HPDE6-E6E7 (cell line): ENCODE results near the gene NHLRC1.
"Not testable (repeated sequence)": the region's sequence is repeated elsewhere in the genome, so short reads cannot be mapped to it uniquely, and the experiment has no call there.

ENCODE experiments used
- DNase-seq: peaks from one replicate; pipeline ENCODE4 v3.0.0; 2011; ENCODE audit warnings: missing footprints; ENCODE audit errors: extremely low spot score

The NHLRC1 gene

DNA sequence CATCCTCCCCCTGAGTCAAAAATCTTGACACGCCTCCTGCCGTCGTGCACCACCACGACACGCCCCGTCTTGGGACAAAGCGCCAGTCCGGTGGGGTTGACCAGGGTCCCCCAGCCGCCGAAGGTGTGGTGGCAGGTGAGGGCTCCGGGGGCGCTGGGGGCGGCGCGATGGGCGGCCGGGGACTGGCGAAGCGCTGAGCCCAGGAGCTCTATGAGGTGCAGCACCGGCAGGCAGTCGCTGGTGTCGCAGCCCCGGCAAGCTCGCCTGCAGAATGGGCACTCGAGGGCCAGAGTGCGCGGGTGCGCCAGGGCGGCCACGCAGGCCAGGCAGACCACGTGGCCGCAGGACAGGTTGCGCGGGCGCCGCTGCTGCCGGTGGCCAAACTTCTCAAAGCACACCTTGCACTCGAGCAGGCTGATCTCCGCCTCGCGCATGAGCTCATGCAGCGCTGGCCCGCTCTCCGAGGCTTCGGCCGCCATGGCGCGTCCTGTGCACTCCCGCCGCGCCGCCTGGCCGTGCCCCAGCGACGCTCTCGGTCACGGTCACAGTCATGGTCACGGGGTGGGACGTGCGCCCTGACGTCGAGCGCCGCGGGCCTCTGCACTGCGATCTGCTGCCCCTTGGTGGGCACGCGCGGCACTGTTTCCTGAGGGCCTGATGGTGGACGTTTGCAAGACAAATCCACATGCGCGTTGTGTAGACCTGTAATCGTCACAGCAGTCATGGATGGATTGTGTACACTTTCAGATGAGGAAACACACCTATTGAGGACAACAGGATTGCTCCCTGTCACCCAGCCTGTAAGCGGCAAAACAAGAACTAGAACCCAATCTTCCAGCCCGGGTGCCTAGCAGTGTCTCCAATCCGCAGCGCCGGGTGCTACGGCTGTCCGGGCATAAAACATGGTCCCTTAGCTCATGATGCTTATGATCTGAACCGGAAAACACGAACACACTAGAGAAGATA, at the start of gene NHLRC1:
NHLRC1 (minus strand) TSS at position 550 of the 966 bp plus-strand sequence; CDS start at position 479, 71 bp downstream.
- DNase-seq: peak; percentile 81

DNA sequence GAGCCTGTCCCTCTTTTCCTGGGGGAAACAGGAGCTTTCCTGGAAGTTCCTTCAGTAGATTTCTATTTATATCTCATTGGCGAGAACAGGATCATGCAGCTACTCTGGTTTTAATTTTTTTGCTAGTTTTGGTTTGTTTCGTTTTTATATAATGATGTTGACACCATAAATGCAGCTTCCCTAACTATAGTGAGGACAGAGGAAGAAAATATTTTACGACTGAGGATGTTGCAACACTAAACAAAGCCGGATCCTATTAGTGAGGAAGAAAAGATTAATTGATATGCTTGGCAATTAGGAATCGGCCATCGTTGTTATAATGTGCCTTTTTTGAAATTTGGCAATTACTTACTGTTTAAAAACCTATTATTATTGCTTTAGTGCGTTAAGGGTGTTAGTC, 49.4 kb upstream of the NHLRC1 start:
- DNase-seq: no peak

DNA sequence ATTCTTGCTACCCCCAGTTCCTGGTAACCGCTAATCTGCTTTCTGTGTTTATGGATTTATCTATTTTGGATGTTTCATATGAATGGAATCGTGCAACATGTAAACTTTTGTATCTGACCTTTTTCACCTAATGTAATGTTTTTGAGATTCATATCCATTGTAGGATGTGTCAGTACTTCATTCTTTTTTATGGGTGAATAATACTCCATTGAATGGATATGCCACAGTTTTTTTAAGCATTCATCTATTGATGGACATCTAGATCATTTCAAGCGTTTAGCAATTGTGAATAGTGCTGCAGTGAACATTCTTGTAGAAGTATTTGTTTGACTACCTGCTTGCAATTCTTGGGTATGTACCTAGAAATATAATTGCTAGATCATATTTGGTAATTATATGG, 45.8 kb upstream of the NHLRC1 start:
- no peak for DNase-seq

DNA sequence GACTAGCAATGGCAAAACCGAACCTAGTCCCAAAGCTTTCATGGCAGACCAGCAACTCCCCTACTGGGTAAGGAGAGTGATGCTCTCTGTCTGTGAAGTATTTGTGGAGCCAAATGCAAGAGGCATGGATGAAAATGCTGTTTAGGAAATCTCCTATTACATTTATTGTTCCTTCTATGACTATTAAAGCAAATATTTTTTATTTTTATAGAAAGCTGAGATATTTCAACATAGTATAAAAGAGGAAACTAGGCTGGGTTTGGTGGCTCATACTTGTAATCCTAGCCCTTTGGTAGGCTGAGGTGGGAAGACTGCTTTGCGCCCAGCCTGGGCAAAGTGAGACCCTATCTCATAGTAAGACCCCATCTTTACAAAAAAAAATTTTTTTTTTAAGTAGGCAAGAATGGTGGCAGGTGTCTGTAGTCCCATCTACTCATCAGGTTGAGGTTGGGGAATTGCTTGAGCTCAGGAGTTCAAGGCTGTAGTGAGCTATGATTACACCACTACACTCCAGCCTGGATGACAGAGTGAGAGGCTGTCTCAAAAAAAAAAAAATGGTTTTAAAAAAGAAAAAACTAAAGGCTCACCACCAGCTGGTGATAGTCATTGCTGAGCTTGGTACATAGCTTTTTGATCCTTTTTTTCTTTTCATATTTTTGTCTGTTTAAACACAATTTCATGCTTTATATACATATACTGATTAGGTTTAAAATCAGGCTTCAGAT, 44.0 kb upstream of the NHLRC1 start:
- DNase-seq: no peak

DNA sequence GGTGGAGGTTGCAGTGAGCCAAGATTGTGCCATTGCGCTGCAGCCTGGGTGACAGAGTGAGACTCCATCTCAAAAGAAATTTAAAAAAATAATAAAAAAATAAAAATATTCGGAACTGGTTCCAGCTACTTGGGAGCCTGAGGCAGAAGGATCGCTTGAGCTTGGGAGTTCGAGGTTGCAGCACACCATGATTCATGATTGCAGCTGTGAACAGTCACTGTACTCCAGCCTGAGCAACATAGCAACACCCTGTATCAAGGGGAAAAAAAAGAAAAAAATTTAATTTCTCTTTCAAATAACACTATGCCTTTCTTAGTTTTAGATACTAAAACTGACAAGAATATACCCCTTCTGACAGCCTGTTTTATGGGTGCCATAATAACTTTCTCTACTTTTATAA, 43.3 kb upstream of the NHLRC1 start:
- DNase-seq: no peak

DNA sequence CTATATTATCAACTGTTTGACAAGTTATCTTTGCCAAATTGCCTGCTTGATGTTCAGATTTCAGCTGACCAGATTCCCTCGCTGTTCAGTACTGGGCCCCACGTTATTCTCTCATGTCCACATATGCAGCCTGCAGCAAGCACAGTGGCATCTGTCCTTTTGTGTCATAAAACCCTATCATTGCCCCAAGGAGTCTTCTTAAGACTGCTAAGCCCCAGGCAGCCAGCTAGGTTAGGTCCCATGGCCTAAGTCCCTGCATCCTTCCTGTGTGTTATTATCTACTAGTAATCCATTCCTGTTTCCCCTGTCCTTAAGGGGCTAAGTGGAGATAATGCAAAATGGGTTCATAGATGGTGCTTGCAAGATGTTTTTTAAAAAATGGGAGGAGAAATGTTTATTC, 39.9 kb upstream of the NHLRC1 start:
- no peak for DNase-seq

DNA sequence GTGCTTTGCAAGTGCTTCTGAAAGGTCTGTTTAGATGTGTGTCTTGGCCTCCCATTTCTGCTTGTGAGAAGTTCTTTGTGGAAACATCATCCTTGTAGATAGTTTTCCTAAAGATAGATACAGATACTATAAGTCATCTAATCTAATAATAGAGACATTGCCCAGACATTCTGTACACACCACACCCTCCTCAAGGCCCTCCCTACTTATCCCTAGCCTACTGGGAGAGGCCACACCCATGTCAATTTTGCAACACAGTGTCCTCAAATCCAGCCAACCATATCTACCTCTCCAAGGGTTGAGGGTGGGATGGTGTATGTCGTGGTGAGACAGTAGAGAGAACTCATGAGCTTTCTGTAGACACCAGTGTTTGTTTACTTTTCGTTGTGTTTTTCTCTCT, 39.0 kb upstream of the NHLRC1 start:
- DNase-seq: no peak

DNA sequence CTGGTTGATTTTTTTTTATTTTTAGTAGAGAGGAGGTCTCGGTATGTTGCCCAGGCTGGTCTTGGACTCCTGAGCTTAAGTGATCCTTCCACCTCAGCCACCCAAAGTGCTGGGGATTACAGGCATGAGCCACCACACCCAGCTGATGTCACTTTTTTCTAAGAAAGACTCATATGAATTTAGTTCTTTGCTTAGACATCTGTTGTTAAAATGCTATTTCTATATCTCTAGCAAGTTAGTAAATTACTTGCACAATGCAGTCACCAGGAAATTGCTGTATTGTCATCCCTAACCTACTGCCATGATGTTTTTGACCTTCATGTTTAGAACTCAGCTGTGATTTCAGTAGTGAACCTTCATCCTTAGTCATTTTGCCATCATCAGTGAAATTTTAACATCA, 38.4 kb upstream of the NHLRC1 start:
- DNase-seq: no peak

DNA sequence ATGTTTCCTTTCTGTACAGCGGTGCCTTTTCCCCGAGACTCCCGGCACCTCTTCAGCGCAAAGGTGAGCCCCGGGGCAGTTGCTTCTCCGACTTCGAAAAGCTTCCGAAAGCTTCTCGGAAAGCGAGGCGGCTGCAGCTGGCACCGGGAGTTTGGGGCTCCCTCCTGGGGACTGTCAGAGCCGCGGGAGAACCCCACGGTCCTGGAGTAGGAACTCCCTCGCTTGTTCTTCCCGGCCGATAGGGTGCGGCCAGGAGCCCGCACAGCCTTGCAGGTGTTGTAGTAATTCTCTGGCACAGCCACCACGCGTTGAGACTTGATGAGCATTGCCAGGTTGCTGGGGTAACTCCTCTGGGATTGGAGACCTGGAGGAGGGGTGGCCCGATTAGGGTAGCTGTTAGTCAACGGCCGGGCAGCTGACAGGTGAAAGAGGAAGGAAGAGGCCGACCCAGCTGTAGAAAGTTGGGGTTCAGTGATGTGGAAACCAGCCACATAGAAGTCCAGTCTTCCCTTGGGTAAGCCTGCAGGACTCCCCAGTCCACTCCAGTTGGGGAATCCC, 33.5 kb upstream of the NHLRC1 start:
- peak; percentile 91 for DNase-seq

DNA sequence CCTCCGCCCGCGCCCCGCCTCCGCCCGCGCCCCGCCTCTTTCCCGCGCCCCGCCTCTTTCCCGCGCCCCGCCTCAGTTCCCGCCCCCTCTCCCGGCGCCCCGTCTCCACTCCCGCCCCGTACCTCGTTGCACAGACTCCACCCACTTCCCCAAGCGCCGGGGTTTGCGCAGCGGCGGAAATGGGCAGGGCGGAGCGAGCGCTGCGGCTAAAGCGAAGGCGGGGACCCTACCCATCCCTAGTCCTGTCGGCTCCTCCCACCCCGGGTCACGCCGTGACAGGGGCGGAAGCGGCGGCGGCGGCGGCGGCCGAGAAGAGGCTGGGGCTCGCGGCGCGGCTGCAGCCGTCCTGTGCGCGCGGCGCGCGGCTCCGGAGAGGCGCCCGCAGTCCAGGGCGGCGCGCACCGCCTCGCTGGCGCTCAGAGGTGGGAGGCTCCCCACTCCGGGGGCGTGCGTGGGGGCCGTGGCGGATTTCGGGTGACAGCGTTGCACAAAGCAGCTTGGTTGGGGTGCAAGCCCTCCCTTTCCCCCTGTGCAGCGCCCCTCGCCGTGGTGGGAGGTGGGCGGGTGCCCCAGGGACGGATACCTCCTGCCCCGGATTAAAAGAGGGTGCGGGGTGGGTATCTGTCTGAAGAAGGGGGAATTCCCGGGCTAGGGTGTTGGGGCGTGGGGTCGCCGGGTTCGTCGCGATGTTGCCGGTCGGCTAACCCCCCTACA, 32.8 kb upstream of the NHLRC1 start, which contains the start of gene KDM1B:
KDM1B (plus strand) TSS at position 273 of the 714 bp plus-strand sequence. CDS start 4,474 bp downstream, outside the sequence.
- peak; percentile 96 for DNase-seq

DNA sequence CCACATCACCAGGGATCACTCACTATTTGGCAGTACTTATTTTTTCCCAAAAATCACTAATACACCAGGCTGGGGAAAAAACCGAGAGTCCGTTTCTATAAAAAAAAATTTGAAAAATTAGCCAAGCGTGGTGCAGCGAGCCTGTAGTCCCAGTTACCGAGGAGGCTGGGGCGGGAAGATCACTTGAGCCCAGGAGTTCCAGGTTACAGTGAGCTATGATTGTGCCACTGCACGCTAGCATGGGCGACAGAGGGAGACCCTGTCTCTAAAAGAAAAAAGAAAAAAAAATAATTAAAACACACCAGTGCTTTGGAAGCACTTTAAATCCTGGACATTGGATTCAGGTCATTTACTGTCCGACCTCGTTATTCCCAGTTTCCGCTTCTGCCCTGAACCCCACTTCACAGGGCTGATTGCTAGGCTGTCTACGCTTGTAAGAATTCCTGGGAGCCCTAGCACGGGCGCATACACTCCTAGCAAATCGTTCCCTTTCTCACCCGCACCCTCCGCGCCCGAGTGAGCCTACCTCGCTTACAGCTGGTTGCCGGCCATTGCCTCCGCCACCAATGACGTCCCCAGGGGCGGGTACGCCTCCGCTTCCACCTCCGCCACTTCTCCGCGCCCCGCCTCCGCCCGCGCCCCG, 32.2 kb upstream of the NHLRC1 start, which contains the start of gene TPMT:
TPMT (minus strand) TSS at position 571 of the 643 bp plus-strand sequence. CDS start 5,950 bp downstream, outside the sequence.
- peak; percentile 80 for DNase-seq

DNA sequence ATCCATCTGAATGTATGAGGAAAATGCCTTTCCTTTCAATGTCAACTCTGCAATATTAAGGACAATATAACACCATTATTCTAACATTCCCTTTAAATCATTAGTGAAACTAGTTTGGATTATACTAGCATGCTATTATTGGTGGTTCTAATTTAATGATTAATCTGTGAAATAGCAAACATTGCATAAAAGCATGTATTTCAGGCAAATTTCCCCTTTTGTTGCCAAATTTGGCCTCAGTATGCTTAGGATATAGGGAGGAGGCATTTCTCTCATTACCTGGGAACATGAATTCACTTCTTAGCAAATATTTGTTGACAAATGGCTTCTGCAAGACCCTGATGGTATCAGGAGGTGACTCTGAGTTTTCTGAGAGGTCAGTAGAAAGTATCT, 30.8 kb upstream of the NHLRC1 start:
- DNase-seq: no peak

DNA sequence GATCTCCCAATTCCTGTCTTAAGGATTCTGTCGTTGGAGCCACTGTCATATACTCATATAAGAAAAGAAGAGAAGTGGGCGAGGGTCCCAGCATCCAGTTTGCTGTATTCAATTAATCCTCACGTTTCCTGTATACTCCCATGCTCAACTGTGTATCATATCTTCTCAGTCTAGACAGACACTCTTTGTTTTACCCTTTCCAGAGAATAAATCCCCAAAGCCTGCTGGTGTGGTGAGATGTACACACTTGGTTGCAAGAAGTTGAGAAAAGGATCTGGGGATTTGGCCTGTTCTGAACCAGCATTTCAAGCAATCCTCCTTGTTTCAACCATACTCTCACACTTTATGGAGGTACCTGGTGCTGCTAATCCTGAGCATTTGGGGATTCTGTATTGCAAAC, 29.3 kb upstream of the NHLRC1 start:
- DNase-seq: no peak

DNA sequence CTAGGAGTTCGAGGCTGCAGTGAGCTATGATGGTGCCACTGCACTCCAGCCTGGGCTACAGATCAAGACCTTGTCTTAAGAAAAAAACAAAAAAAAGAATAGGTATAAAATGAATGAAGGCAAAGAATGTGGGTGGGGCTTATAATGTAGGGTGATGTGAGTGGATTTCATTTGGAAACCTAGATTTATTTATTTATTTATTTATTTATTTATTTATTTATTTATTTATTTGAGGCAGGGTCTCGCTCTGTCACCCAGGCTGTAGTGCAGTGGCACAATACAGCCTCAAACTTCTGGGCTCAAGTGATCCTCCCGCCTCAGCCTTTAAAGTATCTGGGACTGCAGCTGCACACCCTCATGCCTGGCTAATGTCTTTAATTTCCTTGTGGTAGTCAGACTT, 28.9 kb upstream of the NHLRC1 start:
- DNase-seq: not testable (repeated sequence)

DNA sequence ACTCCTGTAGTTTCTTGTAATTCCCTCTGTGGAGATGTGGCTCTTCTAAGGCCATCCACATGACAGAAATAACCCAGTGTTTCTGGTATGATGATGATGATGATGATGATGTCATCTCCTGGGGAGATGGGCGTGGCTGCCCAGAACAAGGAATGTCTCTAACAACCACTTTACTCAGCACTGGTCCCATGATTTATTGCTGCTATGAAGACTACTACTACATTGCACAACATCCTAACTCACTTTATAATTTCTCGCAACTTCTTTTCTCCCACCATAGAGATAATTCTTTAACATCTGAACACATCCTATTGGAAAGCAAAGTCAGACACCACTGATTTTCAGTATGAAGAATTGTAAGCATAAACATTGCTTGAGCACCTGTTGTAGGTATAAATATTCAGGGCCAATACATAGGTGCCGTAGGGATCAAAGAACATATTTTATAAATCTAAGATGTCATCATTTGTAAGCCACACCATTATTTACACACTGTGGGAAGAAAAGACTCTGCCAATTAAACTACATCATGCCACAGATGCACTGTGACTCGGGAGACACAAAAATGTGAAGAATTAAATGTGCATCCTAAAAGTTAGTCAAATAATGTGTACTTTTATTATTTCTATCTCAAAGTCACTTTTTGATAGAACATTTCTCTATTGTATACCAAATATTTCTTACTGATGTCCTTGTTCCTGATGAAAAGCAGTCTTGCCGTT, 26.0 kb upstream of the NHLRC1 start:
- no peak for DNase-seq

DNA sequence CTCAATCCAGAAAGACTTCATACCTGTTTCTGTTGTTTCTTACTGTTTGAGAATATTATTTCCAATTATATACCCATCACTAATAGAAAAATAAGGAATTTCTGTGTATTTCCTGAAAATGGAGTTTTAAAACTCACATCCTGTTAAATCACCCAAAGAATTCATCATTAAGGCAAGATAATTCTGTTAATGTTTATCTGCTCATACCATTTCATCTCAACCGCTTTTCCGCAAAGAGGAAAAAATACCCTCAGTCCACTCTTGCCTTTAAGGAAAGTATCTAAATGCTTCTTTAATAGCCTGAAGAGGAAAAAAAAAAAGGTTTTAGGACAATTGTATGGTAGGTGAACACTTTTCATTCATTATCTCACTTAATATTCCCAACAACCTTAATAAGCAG, 25.1 kb upstream of the NHLRC1 start:
- DNase-seq: no peak

DNA sequence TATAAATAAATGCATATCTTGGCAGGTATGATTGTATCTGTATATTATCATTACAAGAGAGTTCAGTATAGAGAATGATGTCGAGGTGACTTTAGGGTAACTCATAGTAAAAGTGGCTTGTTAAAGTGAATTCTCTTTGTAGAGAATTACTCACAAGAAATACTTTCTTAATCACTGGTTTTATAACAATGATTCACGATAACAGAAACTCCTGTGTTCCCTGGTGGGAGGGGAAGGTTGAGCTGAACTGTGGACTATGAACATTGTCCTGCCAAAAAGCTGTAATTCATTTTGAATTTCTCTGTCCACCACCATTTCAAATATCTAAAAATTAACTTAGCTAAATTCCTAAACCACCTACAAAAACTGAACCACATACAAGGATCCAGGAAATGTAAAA, 24.7 kb upstream of the NHLRC1 start:
- no peak for DNase-seq

DNA sequence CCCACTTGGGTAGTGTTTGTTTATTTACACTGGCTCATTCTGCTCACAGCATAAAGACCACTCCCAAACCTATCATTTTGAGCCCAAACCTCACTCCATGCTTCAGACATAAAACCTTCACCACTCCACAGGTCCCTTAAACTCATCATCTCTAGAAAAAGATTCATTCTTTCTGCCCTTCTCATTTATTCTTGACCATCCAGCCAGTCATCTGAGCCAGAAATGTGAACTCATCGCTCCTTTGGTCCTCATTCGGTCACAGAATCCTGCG, 20.0 kb upstream of the NHLRC1 start:
- DNase-seq: no peak

DNA sequence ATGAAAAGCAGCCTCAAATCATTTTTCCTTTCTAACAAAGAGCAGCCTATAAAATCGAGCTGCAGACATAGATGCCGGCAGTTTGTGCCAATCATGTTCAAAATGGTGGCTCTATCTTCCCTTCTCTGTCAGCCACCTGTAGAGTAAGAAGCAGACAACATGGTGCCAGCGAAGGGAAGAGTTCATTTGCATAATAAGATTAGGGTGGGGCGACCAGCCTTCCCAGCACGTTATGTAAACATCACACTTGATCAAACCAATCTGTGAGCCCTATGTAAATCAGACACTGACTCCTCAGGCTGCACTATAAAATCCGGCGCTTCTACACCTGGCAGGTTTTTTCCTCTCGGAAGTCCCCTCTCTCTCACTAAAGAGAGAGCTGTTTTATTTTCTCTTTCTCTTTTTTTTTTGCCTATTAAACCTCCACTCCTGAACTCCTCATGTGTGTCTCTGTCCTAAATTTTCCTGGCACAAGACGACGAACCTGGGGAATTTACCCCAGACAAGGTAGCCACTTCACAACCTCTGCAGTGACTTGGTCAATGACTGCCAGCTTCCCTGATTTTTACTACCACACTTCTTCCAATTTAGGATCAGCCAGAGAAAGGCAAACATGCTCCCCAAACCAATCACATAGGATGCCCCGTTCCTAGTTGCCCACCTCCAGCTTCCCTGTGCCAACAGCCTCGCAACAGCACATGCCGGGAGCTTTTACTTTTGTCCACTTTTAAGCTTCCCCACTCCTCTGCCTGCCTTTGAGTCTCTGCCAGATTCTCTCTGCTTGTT, 19.5 kb upstream of the NHLRC1 start:
- DNase-seq: no peak
